ENCODE results near the gene CNPY1.

Gene CNPY1

GRCh38 chr7:155558351-155558750, 12.0 kb upstream of the CNPY1 start:
- TF ChIP-seq, protein P1, sequence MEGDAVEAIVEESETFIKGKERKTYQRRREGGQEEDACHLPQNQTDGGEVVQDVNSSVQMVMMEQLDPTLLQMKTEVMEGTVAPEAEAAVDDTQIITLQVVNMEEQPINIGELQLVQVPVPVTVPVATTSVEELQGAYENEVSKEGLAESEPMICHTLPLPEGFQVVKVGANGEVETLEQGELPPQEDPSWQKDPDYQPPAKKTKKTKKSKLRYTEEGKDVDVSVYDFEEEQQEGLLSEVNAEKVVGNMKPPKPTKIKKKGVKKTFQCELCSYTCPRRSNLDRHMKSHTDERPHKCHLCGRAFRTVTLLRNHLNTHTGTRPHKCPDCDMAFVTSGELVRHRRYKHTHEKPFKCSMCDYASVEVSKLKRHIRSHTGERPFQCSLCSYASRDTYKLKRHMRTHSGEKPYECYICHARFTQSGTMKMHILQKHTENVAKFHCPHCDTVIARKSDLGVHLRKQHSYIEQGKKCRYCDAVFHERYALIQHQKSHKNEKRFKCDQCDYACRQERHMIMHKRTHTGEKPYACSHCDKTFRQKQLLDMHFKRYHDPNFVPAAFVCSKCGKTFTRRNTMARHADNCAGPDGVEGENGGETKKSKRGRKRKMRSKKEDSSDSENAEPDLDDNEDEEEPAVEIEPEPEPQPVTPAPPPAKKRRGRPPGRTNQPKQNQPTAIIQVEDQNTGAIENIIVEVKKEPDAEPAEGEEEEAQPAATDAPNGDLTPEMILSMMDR (IDR thresholded peaks at IDR 0.05; ENCODE audit: low read depth, low read length) = no peak
- no peak overlapping the region for H3K4me3 ChIP-seq (ENCODE audit: low read depth, low read length)

GRCh38 chr7:155557778-155558177, 11.4 kb upstream of the CNPY1 start:
- no peak overlapping the region for H3K4me3 ChIP-seq (ENCODE audit: low read depth, low read length)
- TF ChIP-seq, protein P1 (IDR thresholded peaks at IDR 0.05; ENCODE audit: low read depth, low read length) = no peak

DNA sequence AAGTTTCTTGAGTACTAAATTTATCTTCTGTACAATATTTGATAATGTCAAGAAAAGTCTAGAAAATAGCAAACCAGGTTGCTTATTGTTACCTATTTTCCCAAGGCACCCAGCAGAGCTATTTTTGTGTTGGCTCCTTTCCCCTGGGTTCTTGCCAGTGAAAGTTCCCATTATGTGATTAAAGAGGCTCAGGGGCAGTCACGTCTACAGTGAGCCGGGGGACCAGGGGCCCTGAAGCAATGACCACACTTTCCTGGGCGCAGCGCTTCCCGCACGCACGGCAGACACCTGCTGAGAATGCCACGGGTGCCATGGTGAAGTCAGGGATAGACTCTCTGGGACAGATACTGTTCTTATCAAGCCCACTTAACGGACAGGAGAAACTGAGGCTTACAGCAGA, 10.4 kb upstream of the CNPY1 start:
- H3K4me3 ChIP-seq (ENCODE audit: low read depth, low read length) = no peak overlapping the region
- TF ChIP-seq, protein P1 (IDR thresholded peaks at IDR 0.05; ENCODE audit: low read depth, low read length) = no peak

GRCh38 chr7:155555116-155555695, 8.8 kb upstream of the CNPY1 start:
- TF ChIP-seq, protein P1 (IDR thresholded peaks at IDR 0.05; ENCODE audit: low read depth, low read length) = no peak
- no peak overlapping the region for H3K4me3 ChIP-seq (ENCODE audit: low read depth, low read length)

DNA sequence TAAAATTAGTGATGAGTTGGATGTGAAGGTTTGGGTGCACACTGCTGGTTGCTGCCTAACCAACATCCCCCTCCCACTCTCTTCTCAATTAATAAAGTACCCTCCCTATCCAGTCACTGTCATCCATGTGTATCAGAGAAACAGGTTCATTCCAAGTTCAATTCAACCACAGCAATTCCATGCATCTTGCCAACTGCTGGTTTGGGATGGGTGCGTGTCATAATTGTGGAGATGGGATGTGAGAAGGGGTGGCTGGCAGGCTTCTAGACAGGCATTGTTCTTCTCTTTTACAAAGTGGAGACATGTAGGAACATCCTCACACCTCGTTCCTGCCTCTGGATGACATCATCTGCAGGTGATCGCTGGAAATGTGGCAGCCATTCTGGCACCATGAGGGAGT, 7.5 kb upstream of the CNPY1 start:
- TF ChIP-seq, protein P1 (IDR thresholded peaks at IDR 0.05; ENCODE audit: low read depth, low read length) = no peak
- no peak overlapping the region for H3K4me3 ChIP-seq (ENCODE audit: low read depth, low read length)

- no peak overlapping the region for H3K4me3 ChIP-seq (ENCODE audit: low read depth, low read length)
- TF ChIP-seq, protein P1 (IDR thresholded peaks at IDR 0.05; ENCODE audit: low read depth, low read length) = no peak
Observed at GRCh38 chr7:155551785-155552611, 5.6 kb upstream of the CNPY1 start.

DNA sequence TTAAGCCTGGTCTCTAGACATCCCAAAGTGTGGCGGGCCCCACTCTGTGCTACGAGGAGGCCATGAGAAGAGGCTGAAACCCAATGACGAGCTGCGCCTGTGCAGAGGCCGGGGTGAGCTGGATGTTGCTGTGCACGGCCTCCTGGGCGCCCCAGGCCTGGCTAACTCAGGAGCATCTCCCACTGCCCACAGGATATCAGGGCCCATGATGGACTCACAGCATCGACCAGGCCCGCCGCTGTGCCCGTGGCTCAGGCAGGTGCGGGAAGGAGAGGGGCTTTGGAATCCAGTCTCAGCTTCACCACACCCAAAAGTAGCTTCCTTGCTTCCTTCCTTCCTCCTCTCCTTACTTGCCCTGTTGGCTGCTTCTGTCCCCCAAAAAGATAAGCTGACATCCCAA, 4.6 kb upstream of the CNPY1 start:
- TF ChIP-seq, protein P1 (IDR thresholded peaks at IDR 0.05; ENCODE audit: low read depth, low read length) = no peak
- no peak overlapping the region for H3K4me3 ChIP-seq (ENCODE audit: low read depth, low read length)
